IPS DF 4.7 (cell line): ENCODE data around the gene PICALM.
"Not testable (repeated sequence)": the region's sequence is repeated elsewhere in the genome, so short reads cannot be mapped to it uniquely, and the experiment has no call there.

Experiments
- DNase-seq: peaks from one replicate; pipeline ENCODE4 v3.0.0-alpha.2; 2013; ENCODE audit warnings: low spot score; ENCODE audit errors: extremely low read depth

PICALM gene

GRCh38 chr11:86068951-86069407, at the start of gene PICALM:
Gene PICALM (minus strand): TSS chr11:86069084. CDS start chr11:86068780, 304 bp downstream.
- DNase-seq = peak; percentile 75

GRCh38 chr11:86118253-86118652, 49.4 kb upstream of the PICALM start:
- no peak for DNase-seq

- DNase-seq = no peak
Observed at GRCh38 chr11:86117712-86118063, 48.8 kb upstream of the PICALM start.

GRCh38 chr11:86117001-86117711, 48.3 kb upstream of the PICALM start:
- no peak for DNase-seq

- no peak for DNase-seq
Observed at GRCh38 chr11:86116386-86116726, 47.5 kb upstream of the PICALM start.

- DNase-seq = no peak
Observed at GRCh38 chr11:86115542-86116385, 46.9 kb upstream of the PICALM start.

- no peak for DNase-seq
Observed at GRCh38 chr11:86108890-86109638, 40.2 kb upstream of the PICALM start.

GRCh38 chr11:86108191-86108590, 39.3 kb upstream of the PICALM start:
- DNase-seq = no peak

GRCh38 chr11:86106916-86107315, 38.0 kb upstream of the PICALM start:
- DNase-seq = no peak

GRCh38 chr11:86106031-86106430, 37.1 kb upstream of the PICALM start:
- DNase-seq = not testable (repeated sequence)

GRCh38 chr11:86105601-86106000, 36.7 kb upstream of the PICALM start:
- not testable (repeated sequence) for DNase-seq

GRCh38 chr11:86103808-86104207, 34.9 kb upstream of the PICALM start:
- DNase-seq = no peak

- no peak for DNase-seq
Observed at GRCh38 chr11:86101941-86102407, 33.1 kb upstream of the PICALM start.

- DNase-seq = no peak
Observed at GRCh38 chr11:86101493-86101892, 32.6 kb upstream of the PICALM start.

GRCh38 chr11:86099874-86100273, 31.0 kb upstream of the PICALM start:
- DNase-seq = no peak

GRCh38 chr11:86097980-86098379, 29.1 kb upstream of the PICALM start:
- no peak for DNase-seq

GRCh38 chr11:86091566-86091965, 22.7 kb upstream of the PICALM start:
- no peak for DNase-seq

- DNase-seq = no peak
Observed at GRCh38 chr11:86091086-86091485, 22.2 kb upstream of the PICALM start.

- DNase-seq = no peak
Observed at GRCh38 chr11:86089659-86090058, 20.8 kb upstream of the PICALM start.

- DNase-seq = not testable (repeated sequence)
Observed at GRCh38 chr11:86087688-86088087, 18.8 kb upstream of the PICALM start.

GRCh38 chr11:86087256-86087655, 18.4 kb upstream of the PICALM start:
- DNase-seq = no peak

- no peak for DNase-seq
Observed at GRCh38 chr11:86081455-86081854, 12.6 kb upstream of the PICALM start.
